Panc1 (cell line): ENCODE results near the gene KHSRP. TPM values are rescaled to one million over a fixed set of nuclear protein-coding genes. Genes with fewer than 3 reads are reported as not detected.

Experiments used
- ATAC-seq: fragments of 200-7000 bp; cut with Tn5 transposase; 2 replicates; pipeline ENCODE4 v1.9.1; 2020; ENCODE audit warnings: mild to moderate bottlenecking, moderate library complexity
- BruUV-seq: library from RNA; stranded (reverse); fragments of 400-500 nt; replicated peaks from 2 replicates; lab custom pipeline; 2021; lab: Mats Ljungman, UMichigan
- CTCF ChIA-PET: fragments of 300-600 bp; sonication (Branson Sonifier 250); formaldehyde crosslinking; loops from one replicate; lab custom pipeline; 2022; ENCODE audit warnings: antibody characterized with exemption; lab: Charles Lee
- POLR2A ChIA-PET: fragments of 300-600 bp; sonication (Branson Sonifier 250); formaldehyde crosslinking; loops from one replicate; lab custom pipeline; 2022; ENCODE audit warnings: antibody characterized with exemption; lab: Charles Lee
- DNase-seq: peaks from one replicate; pipeline ENCODE4 v3.0.0-alpha.2; 2010; ENCODE audit warnings: low read depth, low spot score
- H3K27ac ChIP-seq: 2 replicates; pipeline ENCODE4 v1.5.1; 2011; ENCODE audit warnings: mild to moderate bottlenecking, low read length, inconsistent platforms
- H3K27me3 ChIP-seq: fragments of 200-500 bp; sonication (Bioruptor generic); 2 replicates; pipeline ENCODE4 v1.6.0; 2014; ENCODE audit warnings: low read length, inconsistent platforms; ENCODE audit not compliant: control insufficient read depth, insufficient read depth
- H3K36me3 ChIP-seq: fragments of 200-500 bp; sonication (Bioruptor generic); 2 replicates; pipeline ENCODE4 v1.5.1; 2014; ENCODE audit warnings: inconsistent platforms, mild to moderate bottlenecking, low read length, moderate library complexity; ENCODE audit not compliant: control insufficient read depth, insufficient read depth
- H3K4me1 ChIP-seq: 2 replicates; pipeline ENCODE4 v1.5.1; 2011; ENCODE audit warnings: inconsistent platforms, mild to moderate bottlenecking, low read length, moderate library complexity; ENCODE audit not compliant: control insufficient read depth, insufficient read depth
- H3K4me3 ChIP-seq, 2 experiments: 2 replicates each; pipeline ENCODE4 v1.5.1; 2011 to 2012; ENCODE audit warnings: low read depth in 2 of 2, low read length in 2 of 2, mild to moderate bottlenecking in 2 of 2, inconsistent platforms in 1 of 2, moderate library complexity in 1 of 2
- H3K9me3 ChIP-seq: fragments of 200-500 bp; sonication (Bioruptor generic); 2 replicates; pipeline ENCODE4 v1.5.1; 2014; ENCODE audit warnings: low read depth, mild to moderate bottlenecking, inconsistent platforms, low read length, moderate library complexity; ENCODE audit not compliant: control insufficient read depth, insufficient read depth
- CTCF ChIP-seq: fragments of 450-650 bp; IDR thresholded peaks from 2 replicates; pipeline ENCODE4 v1.5.1; 2017; ENCODE audit warnings: mild to moderate bottlenecking
- POLR2AphosphoS5 ChIP-seq: IDR thresholded peaks from 2 replicates; pipeline ENCODE4 v1.6.1; 2012; ENCODE audit warnings: mild to moderate bottlenecking, low read depth, low read length, moderate library complexity
- REST ChIP-seq, 2 experiments: IDR thresholded peaks; 2 replicates each; pipeline ENCODE4 v1.6.1; 2011 to 2012; ENCODE audit warnings: low read depth in 2 of 2, control low read depth in 1 of 2, low read length in 1 of 2, mild to moderate bottlenecking in 1 of 2, moderate library complexity in 1 of 2; ENCODE audit not compliant: insufficient read depth in 1 of 2
- SIN3A ChIP-seq: IDR thresholded peaks from 2 replicates; pipeline ENCODE4 v1.6.1; 2012; ENCODE audit warnings: low read depth, mild to moderate bottlenecking, low read length, moderate library complexity, borderline replicate concordance; ENCODE audit not compliant: insufficient read depth
- TCF7L2 ChIP-seq: IDR thresholded peaks from 2 replicates; pipeline ENCODE4 v1.6.1; 2011; ENCODE audit warnings: mild to moderate bottlenecking, low read depth, low read length, inconsistent platforms
- in situ Hi-C: cut with HindIII; loops from 2 replicates; pipeline ENCODE4 v1.10.0; 2016; ENCODE audit warnings: low sequenced_read_pairs, low pct_unique_long_range_greater_than_20kb
- intact Hi-C: fragments of 100-400 bp; cut with micrococcal nuclease; formaldehyde crosslinking; loops from one replicate; pipeline ENCODE4 v1.10.0; 2022; ENCODE audit not compliant: unreplicated experiment
- total RNA-seq: library from RNA; stranded (reverse); gene quantifications from one replicate; pipeline ENCODE4 v1.2.1, GENCODE V29; 2021; ENCODE audit not compliant: unreplicated experiment

The KHSRP gene
- total RNA-seq, 1 experiment from 2014 or later: 333 TPM

GRCh38 chr19:6460099-6460884, 35.7 kb upstream of the KHSRP start:
- DNase-seq (peak; percentile 72), ATAC-seq (peak; percentile 89)
- Histone ChIP-seq H3K9me3 (no peaks in the 10 kb centered on the region), H3K27ac (0 out of 2 replicates have a peak overlapping the region, but pooled peaks have one; percentile 23), H3K4me3 (peak overlapping the region; percentile 63 to 81), H3K4me1 (peaks cover 3% of the 10 kb centered on the region), H3K27me3 (no peaks in the 10 kb centered on the region), H3K36me3 (peaks cover 8% of the 10 kb centered on the region; the same call in 1 of the 2 replicates)
- ChIA-PET CTCF (interaction anchor here (0.9 kb wide), 1 partner anchor 43 kb away, joined by 3 read pairs; no protein-coding TSS in a partner anchor), POLR2A (no interaction called here)
- BruUV-seq: no TSS peak
- intact Hi-C loops: no loop called here
- in situ Hi-C loops: no loop called here
- TF ChIP-seq REST (IDR thresholded peaks at IDR 0.05; ENCODE audit: insufficient read depth in 1 of 2, low read depth in 2 of 2, low read length in 1 of 2) (no peak), SIN3A (no peak), TCF7L2 (no peak), POLR2AphosphoS5 (no peak), CTCF (no peak)

- DNase-seq (peak; percentile 17), ATAC-seq (peak; percentile 88)
- Histone ChIP-seq H3K4me3 (peak within 1 kb of the TSS; percentile 63 to 81), H3K36me3 (peaks cover 4% of the 10 kb centered on the region; the same call in 1 of the 2 replicates), H3K9me3 (no peaks in the 10 kb centered on the region), H3K27me3 (no peaks in the 10 kb centered on the region), H3K4me1 (peaks cover 3% of the 10 kb centered on the region), H3K27ac (0 out of 2 replicates have a peak within 1 kb of the TSS, but pooled peaks have one; percentile 23)
- in situ Hi-C loops (no loop called here), intact Hi-C loops (no loop called here)
- CTCF ChIA-PET: interaction anchor here (0.9 kb wide), 1 partner anchor 42 kb away, joined by 3 read pairs; no protein-coding TSS in a partner anchor
- POLR2A ChIA-PET: no interaction called here
- TF ChIP-seq TCF7L2 (no peak), REST (IDR thresholded peaks at IDR 0.05; ENCODE audit: insufficient read depth in 1 of 2, low read depth in 2 of 2, low read length in 1 of 2) (no peak), SIN3A (no peak), CTCF (no peak), POLR2AphosphoS5 (no peak)
- no TSS peak for BruUV-seq
These were observed 34.9 kb upstream of the KHSRP start, which contains the start of gene SLC25A23 for GRCh38 chr19:6459262-6460098. Gene SLC25A23, minus strand, starts transcription at chr19:6459792. Its CDS starts 164 bp downstream, at chr19:6459628.
